Measurements from ENCODE around the gene PPP6R2.
"Not testable (repeated sequence)": the region's sequence is repeated elsewhere in the genome, so short reads cannot be mapped to it uniquely, and the experiment has no call there.

Gene PPP6R2

GRCh38 chr22:50322382-50323104, 20.6 kb upstream of the PPP6R2 start:
- not testable (repeated sequence) for H3K36me3 ChIP-seq (ENCODE audit: control insufficient read depth, insufficient read depth, low read length); H3K9me3 ChIP-seq (ENCODE audit: control insufficient read depth, low read length); H3K4me3 ChIP-seq (ENCODE audit: low read length); H3K27me3 ChIP-seq (ENCODE audit: control insufficient read depth, insufficient read depth, low read length); H3K9ac ChIP-seq (ENCODE audit: low read length)
- peaks cover 18% of the 10 kb centered on the region for H3K4me1 ChIP-seq (ENCODE audit: control insufficient read depth, insufficient read depth, low read length)

GRCh38 chr22:50323900-50324299, 19.2 kb upstream of the PPP6R2 start:
- Histone ChIP-seq H3K9ac (ENCODE audit: low read length) (no peak overlapping the region), H3K36me3 (ENCODE audit: control insufficient read depth, insufficient read depth, low read length) (no peaks in the 10 kb centered on the region), H3K9me3 (ENCODE audit: control insufficient read depth, low read length) (no peaks in the 10 kb centered on the region), H3K4me3 (ENCODE audit: low read length) (no peak overlapping the region), H3K4me1 (ENCODE audit: control insufficient read depth, insufficient read depth, low read length) (peaks cover 21% of the 10 kb centered on the region), H3K27me3 (ENCODE audit: control insufficient read depth, insufficient read depth, low read length) (no peaks in the 10 kb centered on the region)

DNA sequence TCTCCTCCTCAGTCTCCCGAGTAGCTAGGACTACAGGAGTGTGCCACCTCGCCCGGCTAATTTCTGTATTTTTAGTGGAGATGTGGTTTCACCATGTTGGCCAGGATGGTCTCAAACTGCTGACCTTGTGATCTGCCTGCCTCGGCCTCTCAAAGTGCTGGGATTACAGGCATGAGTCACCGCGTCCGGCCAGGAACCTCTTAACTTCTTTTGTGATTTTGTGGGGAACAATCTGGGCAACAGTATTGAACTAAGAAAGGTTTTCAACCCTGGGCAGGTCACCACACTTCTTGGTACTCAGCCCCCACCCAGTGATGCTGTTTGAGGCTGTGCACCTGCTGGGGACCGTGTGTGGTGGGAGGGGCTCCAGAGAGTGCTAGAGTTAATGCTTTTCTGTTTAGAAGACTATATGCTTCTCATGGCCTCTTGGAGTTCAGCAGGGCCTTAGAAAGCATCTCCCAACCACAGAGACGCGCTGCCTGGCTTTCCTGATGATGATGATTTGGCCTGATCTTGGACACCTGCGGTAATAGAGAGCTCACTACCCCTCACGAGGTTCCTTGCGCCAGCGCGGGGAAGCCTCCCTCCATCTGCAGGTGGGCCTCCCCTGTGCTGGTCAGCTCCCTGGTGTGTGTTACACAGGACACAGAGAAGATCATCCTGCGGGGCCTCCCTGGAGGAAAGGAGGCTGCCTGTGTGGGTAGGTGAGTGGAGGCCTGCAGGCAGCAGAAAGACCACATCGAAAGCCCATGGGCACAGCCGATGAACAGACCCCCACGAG, 17.5 kb upstream of the PPP6R2 start:
- Histone ChIP-seq H3K9ac (ENCODE audit: low read length) (peak overlapping the region; percentile 43), H3K4me1 (ENCODE audit: control insufficient read depth, insufficient read depth, low read length) (peaks cover 16% of the 10 kb centered on the region), H3K9me3 (ENCODE audit: control insufficient read depth, low read length) (no peaks in the 10 kb centered on the region), H3K36me3 (ENCODE audit: control insufficient read depth, insufficient read depth, low read length) (no peaks in the 10 kb centered on the region), H3K4me3 (ENCODE audit: low read length) (no peak overlapping the region), H3K27me3 (ENCODE audit: control insufficient read depth, insufficient read depth, low read length) (no peaks in the 10 kb centered on the region)

DNA sequence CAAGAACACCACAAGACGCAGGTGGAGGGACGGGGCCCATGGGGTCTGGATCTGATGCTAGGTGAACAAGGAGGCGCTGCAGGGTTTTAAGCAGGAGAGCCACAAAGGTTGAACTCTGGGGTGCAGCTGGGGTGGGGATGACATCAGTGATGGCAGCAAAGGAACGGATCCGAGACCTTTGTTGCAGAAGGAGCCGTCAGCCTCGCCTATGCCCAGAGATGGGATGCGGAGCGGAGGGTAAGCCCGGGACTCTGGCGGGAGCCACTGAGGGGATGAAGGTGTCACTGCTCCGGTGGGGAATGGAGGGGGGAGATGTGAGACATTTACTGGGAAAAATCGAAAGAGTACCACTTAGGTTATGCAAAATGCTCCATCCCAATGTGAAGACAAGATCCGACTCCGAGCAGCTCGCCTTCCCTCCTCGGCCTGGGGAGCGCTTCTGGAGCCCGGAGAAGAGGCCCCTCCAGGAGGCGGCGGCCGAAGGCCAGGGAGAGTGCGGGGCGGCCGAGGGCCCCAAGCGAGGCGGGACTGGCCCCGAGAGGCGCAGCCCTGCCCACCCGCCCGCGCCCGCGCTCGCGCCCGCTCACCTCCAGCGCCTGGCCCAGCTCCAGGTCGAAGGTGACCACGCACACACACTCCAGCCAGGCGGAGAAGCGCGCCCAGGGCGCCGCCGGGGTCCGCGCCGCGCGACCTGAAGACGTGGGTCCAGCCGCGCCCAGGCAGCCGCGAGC, 16.7 kb upstream of the PPP6R2 start:
- peaks cover 22% of the 10 kb centered on the region for H3K4me1 ChIP-seq (ENCODE audit: control insufficient read depth, insufficient read depth, low read length)
- H3K9me3 ChIP-seq (ENCODE audit: control insufficient read depth, low read length) = no peaks in the 10 kb centered on the region
- H3K4me3 ChIP-seq (ENCODE audit: low read length) = no peak overlapping the region
- no peaks in the 10 kb centered on the region for H3K27me3 ChIP-seq (ENCODE audit: control insufficient read depth, insufficient read depth, low read length)
- peak overlapping the region; percentile 43 for H3K9ac ChIP-seq (ENCODE audit: low read length)
- H3K36me3 ChIP-seq (ENCODE audit: control insufficient read depth, insufficient read depth, low read length) = no peaks in the 10 kb centered on the region

DNA sequence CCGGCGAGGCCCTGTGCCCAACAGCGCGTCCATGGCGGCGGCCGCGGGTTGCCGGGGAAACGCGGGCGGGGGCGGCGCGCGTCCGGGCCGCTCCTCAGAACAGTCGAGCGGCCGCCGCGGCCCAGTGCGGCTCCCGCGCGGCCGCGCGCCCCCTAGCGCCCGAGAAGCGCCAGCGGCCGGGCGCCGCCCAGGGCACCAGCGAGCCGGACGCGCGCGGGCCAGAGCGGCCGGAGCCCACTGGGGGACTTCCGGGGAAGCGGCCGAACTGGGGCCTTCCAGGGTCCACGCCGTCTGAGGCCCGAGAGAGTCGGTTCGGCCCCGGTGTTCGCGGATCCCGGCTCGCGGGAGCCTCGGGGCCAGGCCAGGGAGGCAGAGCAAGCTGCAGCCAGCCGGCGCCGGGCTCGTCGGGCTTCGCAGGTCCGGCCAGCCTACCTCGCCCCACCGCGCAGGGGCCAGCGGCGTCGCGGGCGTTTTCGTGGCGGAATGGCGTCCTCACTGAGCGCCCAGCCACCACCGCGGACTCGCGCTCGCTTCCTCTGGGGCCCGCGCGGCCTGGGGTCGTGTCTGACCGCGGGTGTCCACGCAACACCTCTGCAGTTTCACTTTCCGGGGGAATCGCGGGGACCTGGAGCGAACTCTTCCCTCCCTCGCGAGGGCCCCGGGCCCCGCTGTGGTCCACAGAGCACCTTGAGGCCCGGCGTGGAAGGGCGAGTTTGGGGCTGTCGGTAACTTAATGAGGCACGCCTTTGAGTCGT, 16.0 kb upstream of the PPP6R2 start, which contains the start of gene DENND6B:
TSS of gene DENND6B (minus strand) at position 57 of the 755 bp plus-strand sequence. CDS start at position 33, 24 bp downstream.
- Histone ChIP-seq H3K9me3 (ENCODE audit: control insufficient read depth, low read length) (no peaks in the 10 kb centered on the region), H3K4me3 (ENCODE audit: low read length) (peak within 1 kb of the TSS; percentile 80), H3K27me3 (ENCODE audit: control insufficient read depth, insufficient read depth, low read length) (no peaks in the 10 kb centered on the region), H3K36me3 (ENCODE audit: control insufficient read depth, insufficient read depth, low read length) (no peaks in the 10 kb centered on the region), H3K9ac (ENCODE audit: low read length) (peak within 1 kb of the TSS; percentile 83), H3K4me1 (ENCODE audit: control insufficient read depth, insufficient read depth, low read length) (peaks cover 23% of the 10 kb centered on the region)

DNA sequence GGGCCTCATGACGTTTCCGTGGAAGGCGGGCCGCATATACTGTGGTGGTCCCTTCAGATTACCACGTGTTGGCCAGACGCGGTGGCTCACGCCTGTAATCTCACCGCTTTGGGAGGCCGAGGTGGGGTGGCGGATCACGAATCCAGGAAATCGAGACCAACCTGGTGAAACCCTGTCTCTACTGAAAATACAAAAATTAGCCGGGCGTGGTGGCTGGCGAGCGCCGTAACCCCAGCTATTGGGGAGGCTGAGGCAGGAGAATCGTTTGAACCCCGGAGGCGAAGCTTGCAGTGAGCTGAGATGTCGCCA, 15.5 kb upstream of the PPP6R2 start:
- H3K27me3 ChIP-seq (ENCODE audit: control insufficient read depth, insufficient read depth, low read length) = no peaks in the 10 kb centered on the region
- H3K4me3 ChIP-seq (ENCODE audit: low read length) = peak overlapping the region; percentile 80
- peaks cover 23% of the 10 kb centered on the region for H3K4me1 ChIP-seq (ENCODE audit: control insufficient read depth, insufficient read depth, low read length)
- no peaks in the 10 kb centered on the region for H3K36me3 ChIP-seq (ENCODE audit: control insufficient read depth, insufficient read depth, low read length)
- H3K9ac ChIP-seq (ENCODE audit: low read length) = peak overlapping the region; percentile 83
- no peaks in the 10 kb centered on the region for H3K9me3 ChIP-seq (ENCODE audit: control insufficient read depth, low read length)

DNA sequence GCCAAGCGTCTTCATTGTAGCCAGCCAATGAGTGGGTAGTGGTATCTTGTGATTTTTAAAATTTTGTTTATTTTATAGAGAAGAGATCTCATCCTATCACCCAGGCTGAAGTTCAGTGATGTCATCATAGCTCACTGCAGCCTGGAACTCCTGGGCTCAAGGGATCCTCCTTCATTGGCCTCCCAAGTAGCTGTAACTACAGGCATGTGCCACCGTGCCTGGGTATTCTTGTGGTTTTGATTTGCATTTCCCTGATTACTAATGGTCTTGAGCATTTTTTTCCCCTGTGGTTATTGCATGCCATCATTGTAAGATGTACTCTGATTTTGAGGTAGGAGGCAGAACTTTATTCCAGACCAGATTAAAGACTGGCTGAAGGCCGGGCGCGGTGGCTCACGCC, 13.9 kb upstream of the PPP6R2 start:
- Histone ChIP-seq H3K36me3 (ENCODE audit: control insufficient read depth, insufficient read depth, low read length) (no peaks in the 10 kb centered on the region), H3K9me3 (ENCODE audit: control insufficient read depth, low read length) (no peaks in the 10 kb centered on the region), H3K9ac (ENCODE audit: low read length) (no peak overlapping the region), H3K4me3 (ENCODE audit: low read length) (no peak overlapping the region), H3K27me3 (ENCODE audit: control insufficient read depth, insufficient read depth, low read length) (no peaks in the 10 kb centered on the region), H3K4me1 (ENCODE audit: control insufficient read depth, insufficient read depth, low read length) (peaks cover 23% of the 10 kb centered on the region)

GRCh38 chr22:50334433-50334832, 8.7 kb upstream of the PPP6R2 start:
- H3K27me3 ChIP-seq (ENCODE audit: control insufficient read depth, insufficient read depth, low read length); H3K9ac ChIP-seq (ENCODE audit: low read length); H3K4me1 ChIP-seq (ENCODE audit: control insufficient read depth, insufficient read depth, low read length); H3K9me3 ChIP-seq (ENCODE audit: control insufficient read depth, low read length); H3K36me3 ChIP-seq (ENCODE audit: control insufficient read depth, insufficient read depth, low read length); H3K4me3 ChIP-seq (ENCODE audit: low read length): not testable (repeated sequence)

- H3K27me3 ChIP-seq (ENCODE audit: control insufficient read depth, insufficient read depth, low read length) = no peaks in the 10 kb centered on the region
- H3K9me3 ChIP-seq (ENCODE audit: control insufficient read depth, low read length) = no peaks in the 10 kb centered on the region
- H3K4me3 ChIP-seq (ENCODE audit: low read length) = no peak overlapping the region
- no peak overlapping the region for H3K9ac ChIP-seq (ENCODE audit: low read length)
- peaks cover 4% of the 10 kb centered on the region for H3K4me1 ChIP-seq (ENCODE audit: control insufficient read depth, insufficient read depth, low read length)
- H3K36me3 ChIP-seq (ENCODE audit: control insufficient read depth, insufficient read depth, low read length) = no peaks in the 10 kb centered on the region
These were observed 5.7 kb upstream of the PPP6R2 start for GRCh38 chr22:50337262-50338041.

GRCh38 chr22:50338042-50338573, 5.0 kb upstream of the PPP6R2 start:
- H3K36me3 ChIP-seq (ENCODE audit: control insufficient read depth, insufficient read depth, low read length) = no peaks in the 10 kb centered on the region
- H3K4me3 ChIP-seq (ENCODE audit: low read length) = no peak overlapping the region
- H3K9me3 ChIP-seq (ENCODE audit: control insufficient read depth, low read length) = no peaks in the 10 kb centered on the region
- H3K27me3 ChIP-seq (ENCODE audit: control insufficient read depth, insufficient read depth, low read length) = no peaks in the 10 kb centered on the region
- H3K4me1 ChIP-seq (ENCODE audit: control insufficient read depth, insufficient read depth, low read length) = peaks cover 4% of the 10 kb centered on the region
- H3K9ac ChIP-seq (ENCODE audit: low read length) = no peak overlapping the region

DNA sequence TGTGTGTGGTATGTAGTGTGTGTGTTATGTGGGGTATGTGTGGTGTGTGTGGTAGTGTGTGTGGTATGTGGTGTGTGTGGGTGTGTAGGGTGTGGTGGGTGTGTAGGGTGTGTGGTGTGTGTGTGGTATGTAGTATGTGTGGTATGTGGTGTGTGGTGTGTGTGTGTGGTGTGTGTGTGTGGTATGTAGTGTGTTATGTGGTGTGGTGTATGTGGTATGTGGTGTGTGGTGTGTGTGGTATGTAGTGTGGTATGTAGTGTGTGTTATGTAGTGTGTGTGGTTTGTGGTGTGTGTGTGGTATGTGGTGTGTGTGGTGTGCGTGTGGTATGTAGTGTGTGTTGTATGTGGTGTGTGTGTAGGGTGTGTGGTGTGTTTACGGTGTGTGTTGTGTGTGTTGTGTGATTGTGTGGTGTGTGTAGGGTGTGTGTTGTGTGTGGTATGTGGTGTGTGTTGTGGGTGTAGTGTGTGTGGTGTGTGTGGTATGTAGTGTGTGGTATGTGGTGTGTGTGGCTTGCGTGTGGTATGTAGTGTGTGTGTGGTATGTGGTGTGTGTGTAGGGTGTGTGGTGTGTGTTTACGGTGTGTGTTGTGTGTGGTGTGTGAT, 4.2 kb upstream of the PPP6R2 start:
- Histone ChIP-seq H3K9me3 (ENCODE audit: control insufficient read depth, low read length) (no peaks in the 10 kb centered on the region), H3K9ac (ENCODE audit: low read length) (no peak overlapping the region), H3K4me1 (ENCODE audit: control insufficient read depth, insufficient read depth, low read length) (peaks cover 4% of the 10 kb centered on the region), H3K36me3 (ENCODE audit: control insufficient read depth, insufficient read depth, low read length) (no peaks in the 10 kb centered on the region), H3K27me3 (ENCODE audit: control insufficient read depth, insufficient read depth, low read length) (no peaks in the 10 kb centered on the region), H3K4me3 (ENCODE audit: low read length) (no peak overlapping the region)
